Common myeloid progenitor, CD34-positive (primary cell): ENCODE measurements around the gene DIRAS1.
"Not testable (repeated sequence)": the region's sequence is repeated elsewhere in the genome, so short reads cannot be mapped to it uniquely, and the experiment has no call there.

ENCODE experiments used
- CTCF ChIA-PET: fragments of 350-600 bp; sonication (Branson Sonifier 250); formaldehyde crosslinking; loops from one replicate; lab custom pipeline; 2021; ENCODE audit warnings: antibody characterized with exemption; lab: Charles Lee
- POLR2A ChIA-PET: fragments of 350-600 bp; sonication (Branson Sonifier 250); formaldehyde crosslinking; loops from one replicate; lab custom pipeline; 2021; ENCODE audit warnings: antibody characterized with exemption; lab: Charles Lee
- DNase-seq, 3 donors: peaks; one replicate each; pipeline versions ENCODE4 v3.0.0 to v3.0.0-alpha.2; 2013
- H3K27ac ChIP-seq, 2 experiments: 1 replicate in 1 of 2; 2 replicates in 1 of 2; pipeline ENCODE4 v1.7.0; 2013; ENCODE audit warnings: inconsistent platforms in 2 of 2, low read length in 2 of 2, mild to moderate bottlenecking in 2 of 2, low read depth in 1 of 2, moderate library complexity in 1 of 2; ENCODE audit not compliant: severe bottlenecking in 2 of 2, insufficient read depth in 1 of 2, poor library complexity in 1 of 2
- H3K27me3 ChIP-seq, 5 experiments: replicated peaks in 2 of 5; 1 replicate in 3 of 5; 2 replicates in 2 of 5; pipeline versions ENCODE4 v1.6.1 to v1.7.0; 2013; ENCODE audit warnings: low read length in 4 of 5, mild to moderate bottlenecking in 2 of 5, moderate library complexity in 2 of 5, inconsistent platforms in 1 of 5; ENCODE audit not compliant: insufficient read depth in 5 of 5, control insufficient read depth in 4 of 5
- H3K36me3 ChIP-seq, 4 experiments: 1 replicate in 2 of 4; 2 replicates in 2 of 4; pipeline versions ENCODE4 v1.6.1 to v1.7.0; 2013; ENCODE audit warnings: low read length in 3 of 4, control low read depth in 1 of 4, mild to moderate bottlenecking in 1 of 4; ENCODE audit not compliant: control insufficient read depth in 4 of 4, insufficient read depth in 4 of 4
- H3K4me1 ChIP-seq, 4 experiments: 1 replicate in 3 of 4; 2 replicates in 1 of 4; pipeline versions ENCODE4 v1.6.1 to v1.7.1; 2013; ENCODE audit warnings: low read length in 3 of 4, mild to moderate bottlenecking in 3 of 4, control low read depth in 1 of 4, inconsistent platforms in 1 of 4, moderate library complexity in 1 of 4; ENCODE audit not compliant: control insufficient read depth in 4 of 4, insufficient read depth in 4 of 4; ENCODE audit errors: control extremely low read depth in 1 of 4
- H3K4me3 ChIP-seq, 7 experiments: 1 replicate in 4 of 7; 2 replicates in 3 of 7; pipeline versions ENCODE4 v1.5.1 to v1.7.0; 2013; ENCODE audit warnings: mild to moderate bottlenecking in 7 of 7, low read length in 6 of 7, moderate library complexity in 6 of 7, inconsistent platforms in 2 of 7, low read depth in 2 of 7, control low read depth in 1 of 7; ENCODE audit not compliant: insufficient read depth in 4 of 7, control insufficient read depth in 1 of 7; ENCODE audit errors: extremely low read depth in 1 of 7
- H3K9me3 ChIP-seq, 5 experiments: 1 replicate in 4 of 5; 2 replicates in 1 of 5; pipeline versions ENCODE4 v1.6.1 to v1.7.1; 2013; ENCODE audit warnings: low read length in 4 of 5, mild to moderate bottlenecking in 2 of 5, inconsistent platforms in 1 of 5, low read depth in 1 of 5, moderate library complexity in 1 of 5; ENCODE audit not compliant: control insufficient read depth in 4 of 5, insufficient read depth in 2 of 5; ENCODE audit errors: control extremely low read depth in 1 of 5
- WGBS: methylation state at CpG from one replicate; pipeline ENCODE4 v1.1.5; 2013; ENCODE audit not compliant: insufficient coverage; 5-methylcytosine and 5-hydroxymethylcytosine counted together

Gene DIRAS1

GRCh38 chr19:2680808-2681207 lies 40.4 kb downstream of the DIRAS1 start:
- peaks cover 0 to 7% (median 3%) of the 10 kb centered on the region in 4 experiments for H3K4me1 ChIP-seq
- DNase-seq, result peak in 1 of 3 donors; percentile 31
- no peak overlapping the region for H3K27ac ChIP-seq
- no peaks in the 10 kb centered on the region for H3K9me3 ChIP-seq
- CTCF ChIA-PET, result interaction anchor here (0.7 kb wide), 1 partner anchor 58 kb away, joined by 3 read pairs; no protein-coding TSS in a partner anchor
- peaks cover 0 to 2% (median 1%) of the 10 kb centered on the region in 4 experiments for H3K36me3 ChIP-seq
- H3K27me3 ChIP-seq, result no peaks in the 10 kb centered on the region
- 91% methylated on average over 10 of the region's 11 CpGs for WGBS
- POLR2A ChIA-PET, result no interaction called here
- H3K4me3 ChIP-seq, result no peak overlapping the region

- Histone ChIP-seq H3K4me1 (peaks cover 0 to 7% (median 3%) of the 10 kb centered on the region in 4 experiments), H3K36me3 (peaks cover 0 to 6% (median 5%) of the 10 kb centered on the region in 4 experiments), H3K9me3 (no peaks in the 10 kb centered on the region), H3K27ac (no peak overlapping the region), H3K27me3 (no peaks in the 10 kb centered on the region), H3K4me3 (no peak overlapping the region)
- ChIA-PET POLR2A (no interaction called here), CTCF (no interaction called here)
- whole genome bisulfite sequencing, result 72% methylated on average over 2 of the region's 2 CpGs
- DNase-seq, result no peak
Observed at GRCh38 chr19:2679439-2679838, 41.7 kb downstream of the DIRAS1 start.

- CTCF ChIA-PET, DNase-seq, H3K27ac ChIP-seq, H3K4me1 ChIP-seq, H3K4me3 ChIP-seq, POLR2A ChIA-PET, H3K27me3 ChIP-seq, H3K9me3 ChIP-seq, H3K36me3 ChIP-seq: not testable (repeated sequence)
- WGBS, result 80% methylated on average over 1 of the region's 5 CpGs
Observed at GRCh38 chr19:2678948-2679347, 42.2 kb downstream of the DIRAS1 start.

- Histone ChIP-seq H3K9me3 (no peaks in the 10 kb centered on the region), H3K27me3 (no peaks in the 10 kb centered on the region), H3K36me3 (peaks cover 0 to 6% (median 5%) of the 10 kb centered on the region in 4 experiments), H3K27ac (no peak overlapping the region), H3K4me1 (peaks cover 0 to 7% (median 3%) of the 10 kb centered on the region in 4 experiments), H3K4me3 (no peak overlapping the region)
- peak in 2 of 3 donors; percentile 69 to 86 for DNase-seq
- ChIA-PET CTCF (no interaction called here), POLR2A (no interaction called here)
- 83% methylated on average over 7 of the region's 8 CpGs for WGBS
Observed at GRCh38 chr19:2678044-2678671, 43.0 kb downstream of the DIRAS1 start.

- Histone ChIP-seq H3K4me3 (no peak overlapping the region), H3K27ac (no peak overlapping the region), H3K4me1 (peaks cover 0 to 7% (median 3%) of the 10 kb centered on the region in 4 experiments), H3K27me3 (no peaks in the 10 kb centered on the region), H3K36me3 (peaks cover 0 to 6% (median 5%) of the 10 kb centered on the region in 4 experiments), H3K9me3 (no peaks in the 10 kb centered on the region)
- CTCF ChIA-PET, result interaction anchor here (0.6 kb wide), 1 partner anchor 537 kb away, joined by 4 read pairs; no protein-coding TSS in a partner anchor
- POLR2A ChIA-PET, result no interaction called here
- 88% methylated on average over 8 of the region's 12 CpGs for WGBS
- DNase-seq, result no peak
Observed at GRCh38 chr19:2676823-2677222, 44.3 kb downstream of the DIRAS1 start.

GRCh38 chr19:2675892-2676291 lies 45.3 kb downstream of the DIRAS1 start:
- H3K36me3 ChIP-seq, result peaks cover 0 to 10% (median 4%) of the 10 kb centered on the region in 4 experiments
- 90% methylated on average over 11 of the region's 11 CpGs for WGBS
- DNase-seq, result no peak
- ChIA-PET CTCF (no interaction called here), POLR2A (no interaction called here)
- no peaks in the 10 kb centered on the region for H3K27me3 ChIP-seq
- no peak overlapping the region for H3K27ac ChIP-seq
- no peaks in the 10 kb centered on the region for H3K9me3 ChIP-seq
- H3K4me1 ChIP-seq, result peaks cover 0 to 7% (median 3%) of the 10 kb centered on the region in 4 experiments
- no peak overlapping the region for H3K4me3 ChIP-seq

- H3K9me3 ChIP-seq, result no peaks in the 10 kb centered on the region
- POLR2A ChIA-PET, result no interaction called here
- 94% methylated on average over 15 of the region's 16 CpGs for WGBS
- peaks cover 0 to 8% (median 4%) of the 10 kb centered on the region in 4 experiments for H3K36me3 ChIP-seq
- CTCF ChIA-PET, result interaction anchor here (1.0 to 1.8 kb wide), 3 partner anchors 12 to 190 kb away, joined by 3 to 7 read pairs (median 5); no protein-coding TSS in a partner anchor
- no peak for DNase-seq
- no peaks in the 10 kb centered on the region for H3K27me3 ChIP-seq
- H3K4me3 ChIP-seq, result no peak overlapping the region
- H3K27ac ChIP-seq, result no peak overlapping the region
- H3K4me1 ChIP-seq, result no peaks in the 10 kb centered on the region
Observed at GRCh38 chr19:2670217-2670616, 51.0 kb downstream of the DIRAS1 start.
